Retina (tissue), 1 donor: ENCODE results near the gene C3.
"Not testable (repeated sequence)": the region's sequence is repeated elsewhere in the genome, so short reads cannot be mapped to it uniquely, and the experiment has no call there.

Experiments
- DNase-seq: peaks from one replicate; pipeline ENCODE4 v3.0.0-alpha.2; 2016

The C3 gene

GRCh38 chr19:6720369-6721137 lies at the start of gene C3:
C3 (minus strand) TSS chr19:6720650; CDS start chr19:6720589, 61 bp downstream.
- no peak for DNase-seq

- DNase-seq: no peak
These were observed 48.7 kb upstream of the C3 start for GRCh38 chr19:6769006-6769619.

- DNase-seq: no peak
These were observed 47.9 kb upstream of the C3 start for GRCh38 chr19:6768236-6768785.

GRCh38 chr19:6767357-6768235 lies 47.1 kb upstream of the C3 start, which contains the start of gene SH2D3A:
SH2D3A (minus strand) TSS chr19:6767435; CDS start chr19:6763748, 3,687 bp downstream.
- no peak for DNase-seq

- DNase-seq: no peak
These were observed 46.6 kb upstream of the C3 start for GRCh38 chr19:6767081-6767356.

- no peak for DNase-seq
These were observed 46.1 kb upstream of the C3 start for GRCh38 chr19:6766357-6767080.

GRCh38 chr19:6765738-6766356 lies 45.4 kb upstream of the C3 start:
- DNase-seq: no peak

- DNase-seq: not testable (repeated sequence)
These were observed 41.9 kb upstream of the C3 start for GRCh38 chr19:6762253-6762797.

- no peak for DNase-seq
These were observed 40.7 kb upstream of the C3 start for GRCh38 chr19:6761053-6761676.

- DNase-seq: no peak
These were observed 40.2 kb upstream of the C3 start for GRCh38 chr19:6760606-6761005.

GRCh38 chr19:6754653-6755463 lies 34.4 kb upstream of the C3 start:
- DNase-seq: no peak

GRCh38 chr19:6754136-6754535 lies 33.7 kb upstream of the C3 start:
- DNase-seq: no peak

- peak; percentile 61 for DNase-seq
These were observed 33.0 kb upstream of the C3 start for GRCh38 chr19:6753178-6754031.

GRCh38 chr19:6752256-6753177 lies 32.1 kb upstream of the C3 start:
- DNase-seq: no peak

GRCh38 chr19:6751189-6751588 lies 30.7 kb upstream of the C3 start:
- DNase-seq: no peak

GRCh38 chr19:6750062-6750461 lies 29.6 kb upstream of the C3 start:
- no peak for DNase-seq

GRCh38 chr19:6748543-6748942 lies 28.1 kb upstream of the C3 start:
- not testable (repeated sequence) for DNase-seq

- no peak for DNase-seq
These were observed 25.5 kb upstream of the C3 start for GRCh38 chr19:6745965-6746364.
